NCI-H1105 (cell line): ENCODE measurements around the gene MICB.
"Not testable (repeated sequence)": the region's sequence is repeated elsewhere in the genome, so short reads cannot be mapped to it uniquely, and the experiment has no call there.

Source experiments
- DNase-seq: peaks from one replicate; lab custom pipeline; 2025; lab: John Stamatoyannopoulos, UW

The MICB gene

DNA sequence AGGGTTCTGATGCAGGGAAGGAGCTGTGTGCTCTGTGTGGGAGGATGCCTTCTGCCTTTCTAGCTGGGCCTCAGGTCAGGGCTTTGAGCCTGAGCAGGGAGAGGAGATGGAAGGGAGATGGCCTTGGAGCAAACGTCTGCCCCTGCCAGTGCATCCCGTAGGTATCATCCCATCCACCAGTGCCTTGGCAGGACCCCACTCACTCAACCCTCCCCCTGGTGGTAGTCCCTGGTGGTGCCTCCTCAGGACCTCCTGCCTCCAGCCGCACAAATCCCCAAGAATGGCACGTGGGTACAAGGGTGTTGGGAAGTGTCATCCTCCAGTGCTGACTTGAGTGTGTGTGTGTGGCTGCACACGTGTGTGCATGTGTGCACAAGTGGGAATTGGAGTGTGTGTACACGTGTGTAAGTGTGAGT lies 23.1 kb upstream of the MICB start:
- no peak for DNase-seq

DNA sequence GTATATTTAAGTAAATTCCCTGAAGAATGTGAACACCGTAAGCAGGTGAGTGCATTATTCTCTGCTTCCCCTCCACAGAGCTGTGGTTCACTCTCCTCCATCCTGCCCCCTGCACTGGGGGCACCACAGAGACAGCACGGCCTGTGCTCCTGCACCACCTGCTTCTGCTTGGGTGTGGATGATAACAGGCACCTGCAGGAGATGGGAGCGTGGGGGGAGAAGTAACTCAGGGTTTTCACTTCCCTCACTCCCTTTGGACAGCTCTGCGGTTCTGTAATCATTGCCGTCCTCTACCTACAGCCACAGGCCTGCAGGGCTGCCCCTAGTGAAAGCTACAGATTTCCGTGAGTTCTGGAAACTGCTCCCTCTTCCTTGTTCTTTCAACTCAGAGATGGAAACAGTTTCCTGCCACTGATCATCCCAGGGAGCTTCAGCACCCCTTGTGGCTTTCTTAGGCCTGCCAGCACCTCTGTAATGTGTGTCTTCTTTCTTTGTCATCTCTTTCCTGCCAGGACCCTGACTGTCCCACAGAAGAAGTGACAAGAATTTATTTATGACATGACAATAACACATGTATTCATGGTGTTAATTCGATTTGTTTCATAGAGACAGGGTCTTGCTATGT lies 21.3 kb upstream of the MICB start:
- DNase-seq: no peak

- no peak for DNase-seq
Measured at GRCh38 chr6:31477521-31477920, 20.4 kb upstream of the MICB start.

DNA sequence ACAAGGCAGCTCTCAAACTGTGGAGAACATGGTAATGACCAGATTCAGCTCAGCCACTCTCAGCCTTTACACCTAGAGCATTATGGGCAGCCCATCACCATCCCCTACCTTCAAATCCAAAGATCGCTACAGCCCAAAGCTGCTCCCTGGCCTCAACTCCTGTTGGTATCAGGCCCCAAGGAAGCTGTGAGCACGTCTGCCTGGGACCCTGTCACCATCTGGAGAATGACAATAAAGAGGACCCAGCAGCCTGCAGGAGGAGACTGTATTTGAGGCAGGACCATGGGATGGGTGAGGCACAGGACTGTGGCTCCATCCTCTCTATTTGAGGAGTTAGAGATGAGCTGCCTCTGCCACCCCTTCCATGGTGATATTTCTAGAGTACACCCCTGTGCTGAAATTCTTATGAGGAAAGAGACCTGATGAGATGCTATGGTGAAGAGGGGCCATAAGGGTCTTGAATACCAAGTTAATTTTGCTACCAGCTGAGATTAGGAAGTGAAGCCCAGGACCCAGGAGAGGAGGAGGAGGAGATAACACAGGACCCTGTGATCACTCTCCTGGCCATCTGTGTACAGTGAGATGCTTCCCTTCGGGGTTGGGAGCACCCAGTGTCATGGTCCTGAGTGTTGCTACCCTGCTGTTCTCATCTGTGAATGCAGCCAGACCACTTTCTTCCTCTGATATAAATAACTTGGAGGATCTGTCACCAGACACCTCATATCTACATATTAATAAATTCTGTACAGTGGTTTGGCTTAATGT lies 19.6 kb upstream of the MICB start:
- no peak for DNase-seq

DNA sequence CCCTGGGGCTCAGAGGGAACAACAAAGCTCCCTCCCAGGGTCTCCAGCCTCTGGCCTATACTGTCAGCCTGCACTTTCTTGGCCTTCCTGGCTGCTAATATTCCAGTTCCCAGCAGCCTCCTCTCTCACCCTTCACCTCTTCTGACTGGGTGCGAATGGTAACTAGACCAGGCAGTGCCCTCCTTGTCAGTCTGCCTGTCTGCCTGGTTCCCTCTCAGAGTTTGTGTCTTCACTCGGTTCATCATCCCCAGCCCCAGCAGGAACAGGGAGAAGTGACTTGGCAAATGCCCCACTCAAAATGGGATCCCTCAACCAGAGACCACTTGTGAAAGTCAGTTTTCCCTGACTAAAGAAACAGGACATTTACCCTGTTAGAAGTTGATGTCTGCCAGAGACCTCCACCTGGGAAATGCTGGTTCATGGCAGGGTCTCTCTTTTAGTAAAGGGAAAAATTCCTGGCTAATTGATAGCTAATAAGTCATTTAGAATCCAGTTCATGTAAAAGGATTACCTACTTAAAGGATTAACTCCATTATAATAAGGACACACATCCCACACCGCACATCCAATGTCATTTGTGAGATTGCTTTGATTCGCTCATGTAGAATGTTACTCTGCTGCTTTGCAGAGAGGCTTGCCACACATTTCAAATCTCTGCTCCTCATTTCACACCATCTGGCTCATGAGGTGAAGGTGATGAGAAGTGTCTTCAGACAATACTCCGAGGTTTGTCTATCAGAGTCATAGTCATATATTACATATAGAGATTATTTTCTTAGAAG lies 18.6 kb upstream of the MICB start:
- no peak for DNase-seq

DNA sequence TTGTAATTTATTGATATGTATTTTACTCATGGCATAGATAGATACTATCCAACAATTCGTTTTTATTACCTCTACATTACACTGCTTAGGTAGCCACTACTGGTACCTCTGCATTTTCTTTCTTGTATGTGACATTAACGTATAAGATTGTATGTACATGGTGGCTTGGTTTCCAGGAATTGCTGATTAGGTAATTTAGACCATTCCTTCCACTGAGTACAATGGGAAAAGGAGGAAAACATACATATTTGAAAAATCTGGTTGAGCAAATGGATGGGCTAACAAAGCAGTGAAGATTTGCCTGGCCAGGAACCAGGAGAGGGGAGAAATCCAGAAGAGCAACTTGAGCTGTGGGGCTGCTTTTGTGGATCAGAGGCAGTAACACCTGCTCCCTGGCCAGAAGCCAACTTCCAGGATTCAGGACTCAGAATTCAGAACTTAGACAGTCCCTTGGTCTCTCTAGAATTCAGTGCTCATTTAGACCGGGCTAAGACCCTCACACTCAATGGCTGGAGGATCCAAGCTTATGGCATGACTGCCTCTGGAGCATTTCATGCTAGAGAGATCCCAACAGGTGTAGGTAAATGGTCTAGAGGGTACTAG lies 17.9 kb upstream of the MICB start:
- DNase-seq: peak; percentile 50

- no peak for DNase-seq
Measured at GRCh38 chr6:31480574-31480973, 17.4 kb upstream of the MICB start.

DNA sequence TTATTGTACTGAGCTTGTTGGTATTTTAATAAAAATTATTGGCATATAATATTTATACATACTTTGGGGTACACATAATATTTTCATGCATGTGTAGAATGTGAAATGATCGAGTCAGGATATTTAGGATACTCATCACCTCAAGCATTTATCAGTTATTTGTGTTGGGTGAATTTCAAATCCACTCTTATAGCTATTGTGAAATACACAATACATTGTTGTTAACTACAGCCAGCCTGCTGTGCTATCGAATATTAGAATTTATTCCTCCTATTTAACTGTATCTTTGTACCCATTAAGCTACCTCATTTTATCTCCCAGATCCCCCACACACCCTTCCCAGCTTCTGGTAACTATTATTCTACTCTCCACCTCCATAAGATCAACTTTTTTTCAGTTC lies 14.6 kb upstream of the MICB start:
- no peak for DNase-seq

DNA sequence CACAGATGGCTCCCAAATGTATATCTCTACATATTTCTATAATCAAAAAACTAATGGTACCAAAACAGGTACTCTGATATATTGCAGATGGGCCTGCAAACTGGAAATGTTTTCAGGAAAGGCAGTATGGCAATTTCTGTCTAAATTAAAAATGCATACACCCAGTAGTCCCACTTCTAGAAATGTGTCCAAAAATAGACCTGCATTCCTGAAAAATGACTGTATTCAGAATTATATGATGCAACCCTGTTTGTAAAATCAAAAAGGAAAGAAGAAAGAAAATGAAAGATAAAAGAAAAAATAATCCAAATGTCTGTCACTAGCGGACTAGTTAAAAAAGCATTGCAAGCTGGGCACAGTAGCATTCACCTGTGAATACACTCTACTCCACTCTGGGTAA lies 12.9 kb upstream of the MICB start:
- no peak for DNase-seq

- DNase-seq: not testable (repeated sequence)
Measured at GRCh38 chr6:31486065-31486837, 11.7 kb upstream of the MICB start.

GRCh38 chr6:31487674-31488073 lies 10.3 kb upstream of the MICB start:
- not testable (repeated sequence) for DNase-seq

DNA sequence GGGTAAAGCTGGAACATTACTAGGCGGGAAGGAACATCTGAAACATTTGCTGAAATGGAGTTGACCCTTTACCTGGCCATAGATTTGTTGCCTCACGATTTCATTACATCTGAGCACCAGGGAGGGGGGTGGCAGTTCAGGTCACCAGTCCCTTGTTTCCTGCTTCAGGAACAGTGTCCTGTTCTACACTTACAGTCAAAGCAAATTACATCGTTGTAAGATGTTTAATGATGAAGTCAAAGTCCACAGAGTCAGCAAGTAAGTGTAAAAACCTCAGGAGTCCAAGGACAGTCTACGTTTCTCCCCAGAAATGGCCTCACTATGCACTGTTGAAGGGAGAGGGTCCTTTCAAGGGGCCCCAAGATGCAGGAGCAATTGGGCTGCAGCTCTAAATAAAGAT lies 8.9 kb upstream of the MICB start:
- no peak for DNase-seq

DNA sequence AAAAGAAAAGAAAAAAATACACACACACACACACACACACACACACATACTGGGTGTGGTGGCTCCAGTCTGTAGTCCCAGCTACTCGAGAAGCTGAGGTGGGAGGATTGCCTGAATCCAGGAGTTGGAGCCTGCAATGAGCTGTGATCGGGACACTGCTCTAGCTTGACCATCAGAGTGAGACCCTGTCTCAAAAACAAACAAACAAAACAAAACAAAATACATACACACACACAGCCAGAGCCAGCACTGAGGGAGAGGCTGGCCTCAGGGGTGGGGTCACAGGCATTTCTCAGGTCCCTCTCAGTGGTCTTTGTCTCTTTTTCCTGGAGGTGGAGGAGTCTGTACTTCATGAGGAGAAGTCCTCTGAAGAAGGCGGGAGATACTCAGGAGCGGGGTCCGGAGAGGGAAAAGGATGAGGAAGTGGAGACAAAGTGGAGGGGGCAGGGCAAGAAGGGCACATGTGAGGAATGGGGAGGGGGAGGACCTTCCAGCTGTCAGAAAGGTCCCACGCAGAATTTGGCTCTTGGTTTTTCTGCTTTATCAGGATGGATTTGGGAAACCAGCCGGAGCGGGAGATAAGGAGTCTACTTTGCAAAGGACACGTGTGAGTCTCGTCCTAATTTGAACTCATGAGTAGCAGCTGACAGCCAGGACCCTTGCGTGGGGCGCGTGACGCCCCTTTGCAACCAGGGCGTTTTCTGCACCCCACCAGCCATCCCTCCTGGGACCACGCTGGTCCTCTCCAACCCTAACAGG lies 7.7 kb upstream of the MICB start:
- no peak for DNase-seq

DNA sequence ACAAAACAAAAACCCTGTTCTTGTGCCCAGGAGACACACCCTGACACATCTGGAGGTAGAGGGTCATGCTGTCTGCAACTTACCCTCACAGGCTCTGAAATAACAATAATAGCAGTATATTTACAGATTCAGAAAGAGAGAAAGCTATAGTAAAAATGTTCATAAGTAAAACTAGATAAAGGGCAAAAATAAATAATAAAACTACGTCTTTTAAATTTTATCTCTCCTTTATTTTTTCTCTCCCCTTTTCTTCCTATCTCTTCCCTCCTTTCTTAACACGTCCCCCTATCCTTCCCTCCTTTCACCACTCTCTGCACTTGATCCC lies 4.4 kb upstream of the MICB start:
- not testable (repeated sequence) for DNase-seq

GRCh38 chr6:31493875-31494694 lies 3.9 kb upstream of the MICB start:
- DNase-seq: peak; percentile 68

- DNase-seq: no peak
Measured at GRCh38 chr6:31495580-31495979, 2.4 kb upstream of the MICB start.

GRCh38 chr6:31496826-31497225 lies 1.1 kb upstream of the MICB start:
- DNase-seq: not testable (repeated sequence)

DNA sequence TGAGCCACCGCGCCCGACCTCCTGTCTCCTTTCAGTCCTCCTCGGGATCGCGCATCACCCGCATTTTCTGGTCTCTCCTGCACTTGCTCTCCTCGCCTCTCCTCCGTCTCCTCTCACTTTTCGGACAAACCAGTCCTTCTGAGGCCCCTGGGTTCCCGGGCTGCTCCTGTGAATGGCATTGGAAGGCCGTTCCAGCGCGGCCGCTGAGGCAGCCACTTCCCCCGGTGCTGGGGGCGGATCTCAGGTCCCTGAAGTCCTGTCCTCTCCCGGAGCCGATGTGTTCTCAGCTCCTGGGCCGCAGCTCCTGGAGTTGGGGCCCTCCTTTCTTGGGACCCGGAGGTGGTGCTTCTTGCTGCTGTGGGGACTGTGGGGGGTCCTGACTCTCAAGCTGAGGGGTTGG lies 803 bp downstream of the MICB start:
- no peak for DNase-seq

GRCh38 chr6:31499648-31500047 lies 1.7 kb downstream of the MICB start:
- not testable (repeated sequence) for DNase-seq

GRCh38 chr6:31502586-31502985 lies 4.6 kb downstream of the MICB start:
- no peak for DNase-seq
